Liver (tissue), 9 donors: ENCODE data around the gene SLC12A7. TPM values are rescaled to one million over a fixed set of nuclear protein-coding genes. Genes with fewer than 3 reads are reported as not detected.

Experiments
- DNase-seq: peaks from one replicate; pipeline ENCODE4 v3.0.0-alpha.2; 2017; ENCODE audit warnings: low spot score
- H3K27ac ChIP-seq, 2 donors: one replicate each; pipeline ENCODE4 v1.7.0; 2013; ENCODE audit warnings: inconsistent platforms in 2 of 2, low read length in 2 of 2, control low read depth in 1 of 2, low read depth in 1 of 2, mild to moderate bottlenecking in 1 of 2
- H3K27me3 ChIP-seq, 4 donors: one replicate each; pipeline versions ENCODE4 v1.6.1 to v1.7.0; 2013; ENCODE audit warnings: low read length in 3 of 4, inconsistent platforms in 1 of 4, mild to moderate bottlenecking in 1 of 4, moderate library complexity in 1 of 4; ENCODE audit not compliant: control insufficient read depth in 4 of 4, insufficient read depth in 4 of 4
- H3K36me3 ChIP-seq, 4 donors: one replicate each; pipeline versions ENCODE4 v1.6.1 to v1.7.0; 2013; ENCODE audit warnings: low read length in 3 of 4, mild to moderate bottlenecking in 3 of 4, low read depth in 1 of 4, moderate library complexity in 1 of 4; ENCODE audit not compliant: control insufficient read depth in 4 of 4, insufficient read depth in 3 of 4
- H3K4me1 ChIP-seq, 4 donors: one replicate each; pipeline versions ENCODE4 v1.6.1 to v1.7.0; 2013; ENCODE audit warnings: low read length in 3 of 4, mild to moderate bottlenecking in 3 of 4, moderate library complexity in 1 of 4; ENCODE audit not compliant: control insufficient read depth in 4 of 4, insufficient read depth in 4 of 4
- H3K4me3 ChIP-seq, 3 donors: one replicate each; pipeline versions ENCODE4 v1.6.1 to v1.7.0; 2013; ENCODE audit warnings: low read length in 3 of 3, control low read depth in 1 of 3, low read depth in 1 of 3, mild to moderate bottlenecking in 1 of 3
- H3K9ac ChIP-seq, 2 donors: one replicate each; pipeline ENCODE4 v1.7.0; 2013; ENCODE audit warnings: low read length in 2 of 2, mild to moderate bottlenecking in 2 of 2, moderate library complexity in 2 of 2, control low read depth in 1 of 2, low read depth in 1 of 2
- H3K9me3 ChIP-seq, 4 donors: one replicate each; pipeline versions ENCODE4 v1.6.1 to v1.7.0; 2013; ENCODE audit warnings: low read length in 3 of 4; ENCODE audit not compliant: control insufficient read depth in 4 of 4
- CTCF ChIP-seq: fragments of 150-350 bp; IDR thresholded peaks from 2 replicates; pipeline ENCODE4 v1.5.1; 2017; ENCODE audit warnings: improper control_type of control experiment, low read depth, low read length; ENCODE audit not compliant: missing input control
- EGR1 ChIP-seq, 2 donors: IDR thresholded peaks; 2 replicates each; pipeline ENCODE4 v1.6.1; 2016 to 2018; ENCODE audit warnings: antibody characterized with exemption in 2 of 2, low read depth in 2 of 2
- FOXA1 ChIP-seq: IDR thresholded peaks from 2 replicates; pipeline ENCODE4 v1.6.1; 2016; ENCODE audit warnings: antibody characterized with exemption
- FOXA2 ChIP-seq: IDR thresholded peaks from 2 replicates; pipeline ENCODE4 v1.6.1; 2016; ENCODE audit warnings: antibody characterized with exemption
- GABPA ChIP-seq, 2 donors: IDR thresholded peaks in 1 of 2; conservative IDR thresholded peaks in 1 of 2; 2 replicates each; pipeline ENCODE4 v1.6.1; 2016; ENCODE audit warnings: antibody characterized with exemption in 2 of 2, mild to moderate bottlenecking in 1 of 2, moderate library complexity in 1 of 2
- HNF4A ChIP-seq, 2 donors: conservative IDR thresholded peaks; 2 replicates each; pipeline ENCODE4 v1.6.1; 2016; ENCODE audit warnings: antibody characterized with exemption in 2 of 2, mild to moderate bottlenecking in 2 of 2
- JUND ChIP-seq, 2 donors: IDR thresholded peaks; 2 replicates each; pipeline ENCODE4 v1.6.1; 2016; ENCODE audit warnings: antibody characterized with exemption in 2 of 2
- NR2F2 ChIP-seq: IDR thresholded peaks from 2 replicates; pipeline ENCODE4 v1.6.1; 2016; ENCODE audit warnings: antibody characterized with exemption
- RXRA ChIP-seq, 2 donors: IDR thresholded peaks; 2 replicates each; pipeline ENCODE4 v1.6.1; 2017 to 2018; ENCODE audit warnings: antibody characterized with exemption in 2 of 2, mild to moderate bottlenecking in 1 of 2
- SP1 ChIP-seq: IDR thresholded peaks from 2 replicates; pipeline ENCODE4 v1.6.1; 2018; ENCODE audit warnings: antibody characterized with exemption, mild to moderate bottlenecking
- TAF1 ChIP-seq: conservative IDR thresholded peaks from 2 replicates; pipeline ENCODE4 v1.6.1; 2016; ENCODE audit warnings: antibody characterized with exemption, mild to moderate bottlenecking
- YY1 ChIP-seq: IDR thresholded peaks from 2 replicates; pipeline ENCODE4 v1.6.1; 2016; ENCODE audit warnings: antibody characterized with exemption, mild to moderate bottlenecking
- ZBTB33 ChIP-seq: IDR thresholded peaks from 2 replicates; pipeline ENCODE4 v1.6.1; 2016; ENCODE audit warnings: antibody characterized with exemption
- WGBS: extraction: QIAGEN DNeasy Blood & Tissue Kit; methylation state at CpG from one replicate; pipeline ENCODE4 v1.1.7; 2013; 5-methylcytosine and 5-hydroxymethylcytosine counted together
- polyA plus RNA-seq, 2 donors: library from polyadenylated mRNA; stranded (reverse) in 1 of 2; unstranded in 1 of 2; fragments of 200-250 nt in 1 of 2; fragments of >200 nt in 1 of 2; fragmentation: Nextera tagmentation in 1 of 2; extraction: Ambion mirVana in 1 of 2; gene quantifications; one replicate each; pipeline versions ENCODE4 v1.2.1 to v1.2.3, GENCODE V29; 2013 to 2015
- total RNA-seq, 2 donors: library from RNA; depleted of rRNA; stranded (reverse); fragments of >200 nt; gene quantifications; one replicate each; pipeline ENCODE4 v1.2.3, GENCODE V29; 2014
- TF ChIP-seq, protein P1 (sequence below): IDR thresholded peaks from 2 replicates; pipeline ENCODE4 v1.6.1; 2016; ENCODE audit warnings: antibody characterized with exemption, mild to moderate bottlenecking
- TF ChIP-seq, protein P2 (sequence below): IDR thresholded peaks from 2 replicates; pipeline ENCODE4 v1.6.1; 2016; ENCODE audit warnings: antibody characterized with exemption
- donor health status: healthy.
- donor health status: healthy.
- donor health status: healthy.
- donor health status: healthy.
- donor health status: healthy.

Gene SLC12A7
- total and polyA plus RNA-seq, 4 donors: 12.3 to 64.2 (median 28.9) TPM

- 88% methylated on average over 15 of the region's 15 CpGs for WGBS
Observed at GRCh38 chr5:1041225-1042143, 70.4 kb downstream of the SLC12A7 start.

GRCh38 chr5:1040571-1040970 is 71.3 kb downstream of the SLC12A7 start:
- Histone ChIP-seq H3K4me1 (no peaks in the 10 kb centered on the region), H3K9ac (no peak overlapping the region), H3K36me3 (no peaks in the 10 kb centered on the region), H3K9me3 (no peaks in the 10 kb centered on the region), H3K27me3 (no peaks in the 10 kb centered on the region), H3K27ac (no peak overlapping the region), H3K4me3 (no peak overlapping the region)
- WGBS: 93% methylated on average over 10 of the region's 10 CpGs
- no peak for DNase-seq
- TF ChIP-seq EGR1 (IDR thresholded peaks at IDR 0.05; ENCODE audit: low read depth in 2 of 2): no peak
- no peak for TF ChIP-seq HNF4A (conservative IDR thresholded peaks at IDR 0.05)
- TF ChIP-seq, protein P1, sequence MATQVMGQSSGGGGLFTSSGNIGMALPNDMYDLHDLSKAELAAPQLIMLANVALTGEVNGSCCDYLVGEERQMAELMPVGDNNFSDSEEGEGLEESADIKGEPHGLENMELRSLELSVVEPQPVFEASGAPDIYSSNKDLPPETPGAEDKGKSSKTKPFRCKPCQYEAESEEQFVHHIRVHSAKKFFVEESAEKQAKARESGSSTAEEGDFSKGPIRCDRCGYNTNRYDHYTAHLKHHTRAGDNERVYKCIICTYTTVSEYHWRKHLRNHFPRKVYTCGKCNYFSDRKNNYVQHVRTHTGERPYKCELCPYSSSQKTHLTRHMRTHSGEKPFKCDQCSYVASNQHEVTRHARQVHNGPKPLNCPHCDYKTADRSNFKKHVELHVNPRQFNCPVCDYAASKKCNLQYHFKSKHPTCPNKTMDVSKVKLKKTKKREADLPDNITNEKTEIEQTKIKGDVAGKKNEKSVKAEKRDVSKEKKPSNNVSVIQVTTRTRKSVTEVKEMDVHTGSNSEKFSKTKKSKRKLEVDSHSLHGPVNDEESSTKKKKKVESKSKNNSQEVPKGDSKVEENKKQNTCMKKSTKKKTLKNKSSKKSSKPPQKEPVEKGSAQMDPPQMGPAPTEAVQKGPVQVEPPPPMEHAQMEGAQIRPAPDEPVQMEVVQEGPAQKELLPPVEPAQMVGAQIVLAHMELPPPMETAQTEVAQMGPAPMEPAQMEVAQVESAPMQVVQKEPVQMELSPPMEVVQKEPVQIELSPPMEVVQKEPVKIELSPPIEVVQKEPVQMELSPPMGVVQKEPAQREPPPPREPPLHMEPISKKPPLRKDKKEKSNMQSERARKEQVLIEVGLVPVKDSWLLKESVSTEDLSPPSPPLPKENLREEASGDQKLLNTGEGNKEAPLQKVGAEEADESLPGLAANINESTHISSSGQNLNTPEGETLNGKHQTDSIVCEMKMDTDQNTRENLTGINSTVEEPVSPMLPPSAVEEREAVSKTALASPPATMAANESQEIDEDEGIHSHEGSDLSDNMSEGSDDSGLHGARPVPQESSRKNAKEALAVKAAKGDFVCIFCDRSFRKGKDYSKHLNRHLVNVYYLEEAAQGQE: no peak
- TF ChIP-seq, protein P2, sequence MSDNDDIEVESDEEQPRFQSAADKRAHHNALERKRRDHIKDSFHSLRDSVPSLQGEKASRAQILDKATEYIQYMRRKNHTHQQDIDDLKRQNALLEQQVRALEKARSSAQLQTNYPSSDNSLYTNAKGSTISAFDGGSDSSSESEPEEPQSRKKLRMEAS: no peak
- no peak for TF ChIP-seq RXRA (IDR thresholded peaks at IDR 0.05)
- no peak for TF ChIP-seq YY1
- TF ChIP-seq NR2F2: no peak
- no peak for TF ChIP-seq FOXA2
- no peak for TF ChIP-seq FOXA1

More at GRCh38 chr5:1041225-1042143, 70.4 kb downstream of the SLC12A7 start:
- no peak overlapping the region for H3K4me3 ChIP-seq
- no peak for DNase-seq
- no peaks in the 10 kb centered on the region for H3K36me3 ChIP-seq
- no peaks in the 10 kb centered on the region for H3K4me1 ChIP-seq
- H3K27me3 ChIP-seq: no peaks in the 10 kb centered on the region
- no peak overlapping the region for H3K9ac ChIP-seq
- TF ChIP-seq ZBTB33 (no peak), SP1 (no peak), EGR1 (IDR thresholded peaks at IDR 0.05; ENCODE audit: low read depth in 2 of 2) (no peak), TAF1 (no peak), CTCF (no peak), HNF4A (conservative IDR thresholded peaks at IDR 0.05) (no peak), GABPA (IDR thresholded peaks at IDR 0.05 in 1 of 2, conservative IDR thresholded peaks at IDR 0.05 in 1 of 2) (no peak), FOXA2 (no peak), JUND (IDR thresholded peaks at IDR 0.05) (no peak), RXRA (IDR thresholded peaks at IDR 0.05) (no peak)
- no peak overlapping the region for H3K27ac ChIP-seq
- no peaks in the 10 kb centered on the region for H3K9me3 ChIP-seq
